Endodermal cell (in vitro differentiated cells): ENCODE measurements around the gene USP9X. TPM values are rescaled to one million over a fixed set of nuclear protein-coding genes. Genes with fewer than 3 reads are reported as not detected.

Experiments used
- DNase-seq: peaks from one replicate; pipeline ENCODE4 v3.0.0-alpha.2; 2017
- H3K27ac ChIP-seq: 2 replicates; pipeline ENCODE4 v1.5.1; 2013; ENCODE audit warnings: mild to moderate bottlenecking, low read depth, low read length, moderate library complexity
- H3K27me3 ChIP-seq: 2 replicates; pipeline ENCODE4 v1.6.1; 2013; ENCODE audit warnings: mild to moderate bottlenecking, low read length, moderate library complexity; ENCODE audit not compliant: insufficient read depth, control insufficient read depth, poor library complexity, severe bottlenecking
- H3K36me3 ChIP-seq: 2 replicates; pipeline ENCODE4 v1.7.0; 2013; ENCODE audit warnings: mild to moderate bottlenecking, low read length, moderate library complexity; ENCODE audit not compliant: control insufficient read depth, insufficient read depth
- H3K4me1 ChIP-seq: one replicate; pipeline ENCODE4 v1.7.0; 2013; ENCODE audit warnings: low read length; ENCODE audit not compliant: control insufficient read depth, insufficient read depth
- H3K4me3 ChIP-seq: 2 replicates; pipeline ENCODE4 v1.5.1; 2013; ENCODE audit warnings: mild to moderate bottlenecking, low read length, moderate library complexity
- H3K9ac ChIP-seq: 2 replicates; pipeline ENCODE4 v1.6.1; 2013; ENCODE audit warnings: mild to moderate bottlenecking, low read length, moderate library complexity; ENCODE audit not compliant: poor library complexity, severe bottlenecking; ENCODE audit errors: extremely low read depth
- H3K9me3 ChIP-seq: 2 replicates; pipeline ENCODE4 v1.6.1; 2013; ENCODE audit warnings: mild to moderate bottlenecking, low read length, moderate library complexity; ENCODE audit not compliant: control insufficient read depth
- H3K27ac Mint-ChIP-seq: 2 replicates; pipeline ENCODE4 v1.8.0; 2020; ENCODE audit warnings: mixed read lengths
- H3K27me3 Mint-ChIP-seq: 2 replicates; pipeline ENCODE4 v1.8.0; 2021; ENCODE audit warnings: mild to moderate bottlenecking, mixed read lengths; ENCODE audit not compliant: insufficient read depth
- H3K36me3 Mint-ChIP-seq: 2 replicates; pipeline ENCODE4 v1.8.0; 2020; ENCODE audit warnings: low read depth, mixed read lengths
- H3K4me1 Mint-ChIP-seq: 2 replicates; pipeline ENCODE4 v1.8.0; 2020; ENCODE audit warnings: mixed read lengths
- H3K4me3 Mint-ChIP-seq: 2 replicates; pipeline ENCODE4 v1.8.0; 2020; ENCODE audit warnings: mild to moderate bottlenecking, moderate library complexity, mixed read lengths
- H3K9me3 Mint-ChIP-seq: 2 replicates; pipeline ENCODE4 v1.8.0; 2020; ENCODE audit warnings: mild to moderate bottlenecking, mixed read lengths
- whole genome bisulfite sequencing, 2 experiments: methylation state at CpG; one replicate each; pipeline versions ENCODE4 v1.1.5 to v1.1.7; 2013; ENCODE audit warnings: missing lambda C conversion rate in 2 of 2, mixed read lengths in 1 of 2; ENCODE audit not compliant: insufficient coverage in 1 of 2, insufficient read length in 1 of 2; 5-methylcytosine and 5-hydroxymethylcytosine counted together
- total RNA-seq, 2 donors: library from RNA; stranded (reverse); fragmentation: NEBNext Ultra II Directional in 1 of 2; extraction: Animal tissue kit (Norgen Biotek cat#: 25700) in 1 of 2; gene quantifications; 2 replicates in 1 of 2; 3 replicates in 1 of 2; pipeline ENCODE4 v1.2.1, GENCODE V29; 2021
- TF ChIP-seq, protein P1 (sequence below): fragments of 200-600 bp; sonication (generic); conservative IDR thresholded peaks from 2 replicates; pipeline ENCODE4 v1.5.0; 2021; ENCODE audit warnings: antibody characterized with exemption, mild to moderate bottlenecking

Gene USP9X
- total RNA-seq, 2 donors from 2014 or later, result 88.1 to 128 TPM

DNA sequence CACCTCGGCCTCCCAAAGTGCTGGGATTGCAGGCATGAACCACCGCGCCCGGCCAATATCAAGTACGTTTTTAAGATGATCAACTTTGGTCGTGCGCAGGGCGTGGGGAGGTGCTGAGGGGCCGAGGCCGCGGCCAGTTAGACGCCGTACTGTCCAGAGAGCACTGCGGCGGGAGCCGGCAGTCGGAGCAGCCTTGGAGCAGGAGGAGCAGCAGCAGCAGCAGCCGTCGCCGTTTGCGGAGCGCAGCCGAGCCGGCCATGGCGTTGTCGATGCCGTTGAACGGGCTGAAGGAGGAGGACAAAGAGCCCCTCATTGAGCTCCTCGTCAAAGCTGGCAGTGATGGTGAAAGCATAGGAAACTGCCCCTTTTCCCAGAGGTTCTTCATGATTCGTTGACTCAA lies 8.5 kb upstream of the USP9X start:
- no peak overlapping the region for H3K4me3 Mint-ChIP-seq
- no peaks in the 10 kb centered on the region for H3K36me3 Mint-ChIP-seq
- H3K9ac ChIP-seq, result no peak overlapping the region
- no peaks in the 10 kb centered on the region for H3K27me3 ChIP-seq
- H3K36me3 ChIP-seq, result no peaks in the 10 kb centered on the region
- H3K4me1 ChIP-seq, result no peaks in the 10 kb centered on the region
- H3K27ac Mint-ChIP-seq, result no peak overlapping the region
- H3K9me3 ChIP-seq, result no peaks in the 10 kb centered on the region
- H3K9me3 Mint-ChIP-seq, result peaks cover 15% of the 10 kb centered on the region
- no peak for DNase-seq
- H3K4me1 Mint-ChIP-seq, result no peaks in the 10 kb centered on the region
- TF ChIP-seq, protein P1, sequence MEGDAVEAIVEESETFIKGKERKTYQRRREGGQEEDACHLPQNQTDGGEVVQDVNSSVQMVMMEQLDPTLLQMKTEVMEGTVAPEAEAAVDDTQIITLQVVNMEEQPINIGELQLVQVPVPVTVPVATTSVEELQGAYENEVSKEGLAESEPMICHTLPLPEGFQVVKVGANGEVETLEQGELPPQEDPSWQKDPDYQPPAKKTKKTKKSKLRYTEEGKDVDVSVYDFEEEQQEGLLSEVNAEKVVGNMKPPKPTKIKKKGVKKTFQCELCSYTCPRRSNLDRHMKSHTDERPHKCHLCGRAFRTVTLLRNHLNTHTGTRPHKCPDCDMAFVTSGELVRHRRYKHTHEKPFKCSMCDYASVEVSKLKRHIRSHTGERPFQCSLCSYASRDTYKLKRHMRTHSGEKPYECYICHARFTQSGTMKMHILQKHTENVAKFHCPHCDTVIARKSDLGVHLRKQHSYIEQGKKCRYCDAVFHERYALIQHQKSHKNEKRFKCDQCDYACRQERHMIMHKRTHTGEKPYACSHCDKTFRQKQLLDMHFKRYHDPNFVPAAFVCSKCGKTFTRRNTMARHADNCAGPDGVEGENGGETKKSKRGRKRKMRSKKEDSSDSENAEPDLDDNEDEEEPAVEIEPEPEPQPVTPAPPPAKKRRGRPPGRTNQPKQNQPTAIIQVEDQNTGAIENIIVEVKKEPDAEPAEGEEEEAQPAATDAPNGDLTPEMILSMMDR, result no peak
- H3K4me3 ChIP-seq, result no peak overlapping the region
- H3K27ac ChIP-seq, result no peak overlapping the region
- no peaks in the 10 kb centered on the region for H3K27me3 Mint-ChIP-seq
- 97% methylated on average over 17 to 30 of the region's 30 CpGs for WGBS, 2 experiments

DNA sequence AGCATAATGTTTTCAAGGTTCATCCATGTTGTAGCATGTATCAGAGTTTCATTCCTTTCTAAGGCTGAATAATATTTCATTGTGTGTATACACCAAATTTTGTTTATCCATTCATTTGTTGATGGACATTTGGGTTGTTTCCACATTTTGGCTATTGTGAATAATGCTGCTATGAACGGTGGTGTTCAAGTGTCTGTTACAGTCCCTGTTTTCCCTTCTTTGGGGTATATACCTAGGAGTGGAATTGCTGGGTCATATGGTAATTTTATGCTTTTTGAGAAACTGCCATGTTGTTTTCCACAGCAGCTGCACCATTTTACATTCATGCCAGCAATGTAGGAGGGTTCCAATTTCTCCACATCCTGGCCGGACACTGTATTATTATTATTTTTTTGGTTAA lies 3.4 kb upstream of the USP9X start:
- no peak overlapping the region for H3K9ac ChIP-seq
- no peak overlapping the region for H3K27ac ChIP-seq
- DNase-seq, result no peak
- Mint-ChIP-seq H3K4me1 (peaks cover 8% of the 10 kb centered on the region), H3K27ac (no peak overlapping the region), H3K36me3 (no peaks in the 10 kb centered on the region), H3K9me3 (peaks cover 17% of the 10 kb centered on the region), H3K4me3 (no peak overlapping the region), H3K27me3 (no peaks in the 10 kb centered on the region)
- no peaks in the 10 kb centered on the region for H3K9me3 ChIP-seq
- 92% methylated on average over 1 of the region's 2 CpGs; no CpG with 5 or more reads in 1 of the 2 experiments for WGBS, 2 experiments
- no peak overlapping the region for H3K4me3 ChIP-seq
- H3K36me3 ChIP-seq, result no peaks in the 10 kb centered on the region
- H3K4me1 ChIP-seq, result no peaks in the 10 kb centered on the region
- H3K27me3 ChIP-seq, result no peaks in the 10 kb centered on the region
- TF ChIP-seq, protein P1, result no peak

DNA sequence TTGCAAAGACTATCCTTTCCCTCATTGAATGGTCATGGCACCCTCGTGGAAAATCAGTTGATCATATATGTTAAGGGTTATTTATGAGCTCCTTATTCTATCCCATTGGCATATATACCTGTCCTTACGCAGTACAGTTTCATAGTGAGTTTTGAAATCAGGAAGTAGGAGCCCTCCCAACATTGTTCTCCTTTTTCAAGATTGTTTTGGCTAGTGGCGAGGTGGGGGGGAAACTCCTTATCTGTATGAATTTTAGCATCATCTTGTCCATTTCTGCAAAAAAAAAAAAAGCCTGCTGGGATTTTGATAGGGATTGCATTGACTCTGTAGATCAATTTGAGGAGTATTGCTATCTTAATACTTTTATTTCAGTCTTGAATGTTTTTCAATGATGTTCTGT lies 2.5 kb upstream of the USP9X start:
- WGBS, 2 experiments, result no CpG with 5 or more reads among the region's 3 CpGs
- H3K27ac ChIP-seq, result no peak overlapping the region
- no peak overlapping the region for H3K27ac Mint-ChIP-seq
- peaks cover 18% of the 10 kb centered on the region for H3K9me3 Mint-ChIP-seq
- no peaks in the 10 kb centered on the region for H3K27me3 Mint-ChIP-seq
- no peak overlapping the region for H3K4me3 Mint-ChIP-seq
- peaks cover 2% of the 10 kb centered on the region for H3K36me3 Mint-ChIP-seq
- no peaks in the 10 kb centered on the region for H3K36me3 ChIP-seq
- H3K4me3 ChIP-seq, result no peak overlapping the region
- DNase-seq, result no peak
- no peak overlapping the region for H3K9ac ChIP-seq
- H3K4me1 Mint-ChIP-seq, result peaks cover 8% of the 10 kb centered on the region
- no peaks in the 10 kb centered on the region for H3K9me3 ChIP-seq
- TF ChIP-seq, protein P1, result no peak
- H3K4me1 ChIP-seq, result no peaks in the 10 kb centered on the region
- H3K27me3 ChIP-seq, result no peaks in the 10 kb centered on the region
